Type B pancreatic cell (in vitro differentiated cells): ENCODE measurements around the gene TTC38. TPM values are rescaled to one million over a fixed set of nuclear protein-coding genes. Genes with fewer than 3 reads are reported as not detected.

ENCODE experiments used
- DNase-seq: peaks from one replicate; pipeline ENCODE4 v3.0.0; 2021; ENCODE audit warnings: mixed read lengths; ENCODE audit not compliant: unreplicated experiment; ENCODE audit errors: extremely low spot score
- H3K27ac Mint-ChIP-seq: 2 replicates; pipeline ENCODE4 v1.8.0; 2021; ENCODE audit warnings: mild to moderate bottlenecking, mixed read lengths
- H3K27me3 Mint-ChIP-seq: 2 replicates; pipeline ENCODE4 v1.8.0; 2021; ENCODE audit warnings: mixed read lengths
- H3K36me3 Mint-ChIP-seq: 2 replicates; pipeline ENCODE4 v1.8.0; 2021; ENCODE audit warnings: mixed read lengths
- H3K4me1 Mint-ChIP-seq: one replicate; pipeline ENCODE4 v1.8.0; 2021; ENCODE audit warnings: mixed read lengths; ENCODE audit not compliant: unreplicated experiment
- H3K4me3 Mint-ChIP-seq: 2 replicates; pipeline ENCODE4 v1.8.0; 2021; ENCODE audit warnings: mild to moderate bottlenecking, mixed read lengths
- H3K9me3 Mint-ChIP-seq: 2 replicates; pipeline ENCODE4 v1.8.0; 2021; ENCODE audit warnings: mixed read lengths
- total RNA-seq: library from RNA; stranded (reverse); gene quantifications from 2 replicates; pipeline ENCODE4 v1.2.1, GENCODE V29; 2021; ENCODE audit warnings: low replicate concordance
- TF ChIP-seq, protein P1 (sequence below): fragments of 200-600 bp; sonication (generic); conservative IDR thresholded peaks from 2 replicates; pipeline ENCODE4 v1.5.0; 2021; ENCODE audit warnings: antibody characterized with exemption, mild to moderate bottlenecking

Gene TTC38
- total RNA-seq, 1 donor from 2014 or later, result 36.9 TPM

DNA sequence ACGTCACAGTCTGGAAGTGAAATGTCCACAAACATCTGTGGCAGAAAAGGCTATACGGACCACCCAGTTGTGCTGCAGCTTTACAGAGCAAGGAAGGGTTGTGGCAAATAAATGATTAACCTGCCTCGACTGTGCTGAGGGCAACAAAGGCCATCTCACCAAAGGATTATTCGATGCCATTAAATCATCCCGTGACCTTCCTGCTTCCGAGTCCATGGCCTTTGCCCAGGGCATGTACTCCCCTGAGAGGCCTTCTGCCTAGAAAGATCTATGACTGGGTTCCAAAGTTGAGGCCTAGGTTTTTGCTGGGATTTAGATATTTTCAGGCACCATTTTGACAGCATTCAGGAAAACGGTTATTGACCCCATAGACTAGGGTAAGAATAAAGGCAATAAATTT, 26.9 kb upstream of the TTC38 start:
- DNase-seq, result no peak
- no peaks in the 10 kb centered on the region for H3K9me3 Mint-ChIP-seq
- no peaks in the 10 kb centered on the region for H3K27me3 Mint-ChIP-seq
- peaks cover 9% of the 10 kb centered on the region for H3K36me3 Mint-ChIP-seq
- H3K4me3 Mint-ChIP-seq, result no peak overlapping the region
- no peak overlapping the region for H3K27ac Mint-ChIP-seq
- peaks cover 6% of the 10 kb centered on the region for H3K4me1 Mint-ChIP-seq
- TF ChIP-seq, protein P1, sequence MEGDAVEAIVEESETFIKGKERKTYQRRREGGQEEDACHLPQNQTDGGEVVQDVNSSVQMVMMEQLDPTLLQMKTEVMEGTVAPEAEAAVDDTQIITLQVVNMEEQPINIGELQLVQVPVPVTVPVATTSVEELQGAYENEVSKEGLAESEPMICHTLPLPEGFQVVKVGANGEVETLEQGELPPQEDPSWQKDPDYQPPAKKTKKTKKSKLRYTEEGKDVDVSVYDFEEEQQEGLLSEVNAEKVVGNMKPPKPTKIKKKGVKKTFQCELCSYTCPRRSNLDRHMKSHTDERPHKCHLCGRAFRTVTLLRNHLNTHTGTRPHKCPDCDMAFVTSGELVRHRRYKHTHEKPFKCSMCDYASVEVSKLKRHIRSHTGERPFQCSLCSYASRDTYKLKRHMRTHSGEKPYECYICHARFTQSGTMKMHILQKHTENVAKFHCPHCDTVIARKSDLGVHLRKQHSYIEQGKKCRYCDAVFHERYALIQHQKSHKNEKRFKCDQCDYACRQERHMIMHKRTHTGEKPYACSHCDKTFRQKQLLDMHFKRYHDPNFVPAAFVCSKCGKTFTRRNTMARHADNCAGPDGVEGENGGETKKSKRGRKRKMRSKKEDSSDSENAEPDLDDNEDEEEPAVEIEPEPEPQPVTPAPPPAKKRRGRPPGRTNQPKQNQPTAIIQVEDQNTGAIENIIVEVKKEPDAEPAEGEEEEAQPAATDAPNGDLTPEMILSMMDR, result no peak

DNA sequence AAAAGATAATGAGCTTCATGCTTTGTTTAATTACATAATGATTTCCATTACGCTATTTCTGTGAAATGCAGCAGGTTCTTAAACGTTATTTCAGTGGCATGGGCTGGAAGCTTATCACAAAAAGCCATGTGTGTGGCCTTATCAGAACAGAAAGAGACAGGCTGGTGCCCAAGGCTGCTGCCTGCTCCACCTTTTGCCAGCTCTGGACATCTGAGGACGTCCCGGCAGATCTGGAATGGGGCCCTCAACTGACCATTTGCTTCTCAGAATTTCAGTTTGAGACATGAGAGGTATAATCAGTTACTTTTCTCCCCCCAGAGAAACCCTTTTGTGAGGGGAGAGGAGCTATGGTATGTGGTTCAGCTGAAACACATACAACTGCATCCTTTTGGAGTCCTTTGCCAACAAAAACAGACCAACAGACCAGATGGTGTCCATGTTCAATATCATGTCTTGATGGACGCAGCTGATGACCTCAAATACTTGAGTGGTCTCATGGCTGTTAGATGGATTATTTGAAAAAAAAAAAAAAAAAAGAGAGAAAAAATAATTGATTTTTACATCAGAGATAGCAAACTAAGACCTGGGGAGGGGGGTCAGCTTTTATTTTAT, 26.3 kb upstream of the TTC38 start:
- no peak overlapping the region for H3K27ac Mint-ChIP-seq
- H3K36me3 Mint-ChIP-seq, result peaks cover 8% of the 10 kb centered on the region
- TF ChIP-seq, protein P1, result no peak
- no peak overlapping the region for H3K4me3 Mint-ChIP-seq
- H3K9me3 Mint-ChIP-seq, result no peaks in the 10 kb centered on the region
- no peak for DNase-seq
- peaks cover 6% of the 10 kb centered on the region for H3K4me1 Mint-ChIP-seq
- no peaks in the 10 kb centered on the region for H3K27me3 Mint-ChIP-seq

DNA sequence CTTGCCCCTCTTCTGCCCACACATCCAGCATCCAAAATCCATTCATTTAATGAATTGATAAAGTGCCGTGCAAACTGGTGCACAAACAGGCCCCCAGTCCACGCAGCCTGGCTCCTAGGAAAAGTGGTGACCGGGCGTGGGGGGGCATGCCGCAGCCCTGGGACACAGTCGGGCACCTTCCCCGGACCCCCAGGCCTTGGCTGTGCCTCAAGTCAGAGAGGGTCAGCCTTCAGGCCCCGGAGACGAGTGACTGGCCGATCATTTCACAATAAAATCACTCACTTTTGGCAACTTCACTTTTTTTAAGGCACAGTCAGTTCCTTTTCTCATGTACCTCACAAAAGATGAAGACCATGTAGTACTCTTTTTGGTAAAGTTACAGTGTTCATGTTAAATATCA, 25.7 kb upstream of the TTC38 start:
- no peak overlapping the region for H3K4me3 Mint-ChIP-seq
- no peaks in the 10 kb centered on the region for H3K9me3 Mint-ChIP-seq
- H3K27me3 Mint-ChIP-seq, result no peaks in the 10 kb centered on the region
- DNase-seq, result no peak
- peaks cover 6% of the 10 kb centered on the region for H3K4me1 Mint-ChIP-seq
- TF ChIP-seq, protein P1, result no peak
- peaks cover 5% of the 10 kb centered on the region for H3K36me3 Mint-ChIP-seq
- no peak overlapping the region for H3K27ac Mint-ChIP-seq

DNA sequence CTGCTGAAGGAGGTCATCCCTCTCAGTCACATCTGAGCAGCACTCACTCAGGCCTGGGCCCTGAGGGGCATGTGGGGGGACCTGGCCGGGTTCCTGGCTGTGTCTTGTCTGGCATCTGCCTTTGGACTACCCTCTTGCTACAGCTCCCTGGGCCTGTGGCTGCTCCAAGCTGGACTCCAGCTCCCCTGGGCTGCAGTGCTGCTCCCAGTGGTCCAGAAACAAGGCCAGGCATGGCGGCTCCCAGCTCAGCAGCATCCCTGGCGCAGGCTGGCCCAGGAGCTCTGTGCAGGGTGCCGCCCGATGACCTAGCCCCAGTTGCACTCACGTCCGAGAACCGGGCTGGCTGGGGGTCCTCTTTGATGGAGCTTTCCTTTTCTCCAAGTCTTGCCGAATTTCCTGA, 23.0 kb upstream of the TTC38 start:
- H3K27me3 Mint-ChIP-seq, result no peaks in the 10 kb centered on the region

DNA sequence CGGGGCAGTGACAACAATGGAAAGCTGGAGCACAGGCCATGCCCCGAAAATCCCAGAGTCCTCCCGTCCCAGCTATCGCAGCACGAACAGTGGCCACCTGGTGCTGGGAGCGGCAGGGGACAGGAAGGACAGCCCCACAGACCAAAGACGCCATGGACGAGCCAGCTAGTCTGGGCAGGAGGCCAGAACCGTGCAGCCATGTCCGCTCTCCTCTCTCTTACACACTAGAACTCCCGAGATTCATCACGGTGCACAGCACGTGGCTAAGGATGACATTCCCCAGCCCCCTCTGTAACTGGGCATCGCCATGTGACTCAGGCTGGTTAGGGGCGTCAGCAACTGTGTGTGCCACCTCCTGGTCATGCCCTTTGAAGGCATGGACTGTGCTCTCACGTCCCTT, 22.3 kb upstream of the TTC38 start:
- no peaks in the 10 kb centered on the region for H3K27me3 Mint-ChIP-seq

More for the DNA sequence above, 23.0 kb upstream of the TTC38 start:
- Mint-ChIP-seq H3K4me3 (no peak overlapping the region), H3K27ac (no peak overlapping the region), H3K4me1 (peaks cover 6% of the 10 kb centered on the region), H3K9me3 (no peaks in the 10 kb centered on the region), H3K36me3 (peaks cover 5% of the 10 kb centered on the region)
- TF ChIP-seq, protein P1, result no peak
- no peak for DNase-seq

More for the DNA sequence above, 22.3 kb upstream of the TTC38 start:
- Mint-ChIP-seq H3K4me3 (no peak overlapping the region), H3K36me3 (peaks cover 5% of the 10 kb centered on the region), H3K27ac (peak overlapping the region; percentile 43), H3K4me1 (peaks cover 6% of the 10 kb centered on the region), H3K9me3 (no peaks in the 10 kb centered on the region)
- TF ChIP-seq, protein P1, result no peak
- DNase-seq, result no peak
